ENCODE measurements around the gene PLAC8L1.
"Not testable (repeated sequence)": the region's sequence is repeated elsewhere in the genome, so short reads cannot be mapped to it uniquely, and the experiment has no call there.

Gene PLAC8L1, protein sequence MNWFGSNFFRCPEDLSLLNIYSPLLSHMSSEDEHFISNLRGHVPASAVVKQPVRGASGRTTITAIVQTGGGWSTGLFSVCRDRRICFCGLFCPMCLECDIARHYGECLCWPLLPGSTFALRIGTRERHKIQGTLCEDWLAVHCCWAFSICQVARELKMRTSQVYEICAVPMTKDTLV

DNA sequence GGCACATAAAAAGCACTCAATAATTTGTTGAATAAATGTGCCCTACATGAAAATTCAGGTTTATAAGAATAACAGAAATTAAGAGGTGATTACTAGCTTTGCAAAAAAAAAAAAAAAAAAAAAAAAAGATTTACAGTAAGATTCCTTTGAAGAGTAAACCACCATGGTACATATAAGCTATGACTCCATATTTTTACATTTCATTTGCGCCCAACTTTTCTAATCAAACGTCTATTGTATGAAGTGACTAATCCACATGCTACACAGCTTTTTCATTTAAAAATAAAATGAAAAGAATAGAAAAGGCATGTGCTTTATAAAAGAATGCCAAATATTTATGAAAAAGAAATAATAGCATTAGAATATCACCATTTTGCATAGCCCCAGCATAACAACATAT lies at the start of gene PLAC8L1:
PLAC8L1 (minus strand) TSS at position 101 of the 400 bp plus-strand sequence. CDS start 1,266 bp downstream, outside the sequence.
- no peak for DNase-seq (ENCODE audit: low read depth)

DNA sequence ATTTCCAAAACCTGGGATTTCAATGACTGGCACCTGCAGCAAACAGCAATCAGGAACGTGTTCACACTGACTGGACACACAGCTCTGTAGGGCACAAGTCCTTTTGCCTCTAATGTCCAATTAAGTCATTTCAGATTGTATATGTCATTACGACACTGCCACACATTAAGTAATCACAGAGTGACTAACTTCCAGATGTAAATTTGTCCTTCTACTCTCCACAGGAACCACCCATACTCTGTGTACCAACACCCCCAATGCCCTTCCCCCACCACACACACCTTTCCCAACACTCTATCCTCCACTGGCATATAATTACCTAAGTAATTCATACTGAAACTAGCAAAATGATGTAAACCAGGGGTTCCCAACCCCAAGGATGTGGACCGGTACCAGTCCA lies 46.6 kb upstream of the PLAC8L1 start:
- DNase-seq (ENCODE audit: low read depth): no peak

DNA sequence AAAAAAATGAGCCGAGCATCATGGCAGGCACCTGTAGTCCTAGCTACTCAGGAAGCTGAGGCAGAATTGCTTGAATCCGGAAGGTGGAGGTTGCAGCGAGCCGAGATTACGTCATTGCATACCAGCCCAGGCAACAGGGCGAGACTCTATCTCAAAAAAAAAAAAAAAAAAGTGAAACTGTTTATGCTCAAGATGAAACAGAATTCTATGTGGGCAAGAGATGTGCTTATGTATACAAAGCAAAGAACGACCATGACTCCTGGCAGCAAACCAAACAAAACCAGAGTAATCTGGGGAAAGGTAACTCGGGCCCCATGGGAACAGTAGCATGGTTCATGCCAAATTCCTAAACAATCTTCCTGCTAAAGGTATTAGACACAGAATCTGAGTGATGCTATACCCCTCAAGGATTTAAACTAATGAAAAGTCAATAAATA lies 32.6 kb upstream of the PLAC8L1 start:
- DNase-seq (ENCODE audit: low read depth): peak; percentile 37

DNA sequence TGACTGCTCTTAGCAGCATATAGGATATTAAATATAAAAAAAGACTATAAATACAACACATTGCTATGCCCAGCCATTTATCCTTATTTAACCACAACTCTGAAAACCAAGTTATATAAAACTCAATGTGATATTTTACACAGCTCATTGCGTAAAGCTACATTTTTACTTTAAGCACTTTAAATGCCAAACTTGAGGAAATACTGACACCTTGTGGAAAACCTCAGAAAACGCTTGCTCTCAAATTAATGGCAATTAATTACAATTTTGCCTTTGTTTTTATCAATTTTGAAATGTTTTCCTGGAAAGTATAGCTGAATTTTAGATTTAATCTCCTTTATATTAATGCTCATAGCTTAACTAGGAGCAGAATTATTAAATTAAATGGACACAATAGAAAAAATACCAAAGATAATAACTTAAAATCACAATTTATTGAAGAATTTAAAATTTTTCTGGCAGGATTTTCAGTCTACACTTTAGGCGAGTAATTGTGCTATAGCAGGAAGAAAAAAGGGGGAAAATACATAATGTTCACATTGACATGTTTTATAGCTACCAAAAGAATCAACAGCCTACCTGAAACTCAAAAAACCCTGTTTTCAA lies 25.2 kb upstream of the PLAC8L1 start:
- no peak for DNase-seq (ENCODE audit: low read depth)

DNA sequence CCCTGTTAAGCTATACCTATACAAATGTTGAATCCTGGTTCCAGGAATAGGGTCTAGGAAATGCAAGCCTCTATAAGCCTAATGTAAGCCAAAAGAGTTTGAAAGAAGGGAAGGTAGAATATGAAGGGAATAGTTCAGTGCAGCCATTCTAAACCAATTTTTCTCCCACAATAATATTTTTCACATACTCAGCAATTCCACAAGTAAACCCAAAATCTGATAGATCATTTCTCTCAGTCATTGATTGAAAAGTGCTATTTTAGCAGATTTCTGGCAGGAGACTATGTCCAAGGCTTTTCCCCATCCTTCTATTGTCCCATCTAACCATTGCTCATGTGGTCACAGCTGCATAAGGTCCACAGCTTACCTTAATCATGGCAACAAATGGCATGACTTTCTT lies 20.7 kb upstream of the PLAC8L1 start:
- DNase-seq (ENCODE audit: low read depth): no peak

DNA sequence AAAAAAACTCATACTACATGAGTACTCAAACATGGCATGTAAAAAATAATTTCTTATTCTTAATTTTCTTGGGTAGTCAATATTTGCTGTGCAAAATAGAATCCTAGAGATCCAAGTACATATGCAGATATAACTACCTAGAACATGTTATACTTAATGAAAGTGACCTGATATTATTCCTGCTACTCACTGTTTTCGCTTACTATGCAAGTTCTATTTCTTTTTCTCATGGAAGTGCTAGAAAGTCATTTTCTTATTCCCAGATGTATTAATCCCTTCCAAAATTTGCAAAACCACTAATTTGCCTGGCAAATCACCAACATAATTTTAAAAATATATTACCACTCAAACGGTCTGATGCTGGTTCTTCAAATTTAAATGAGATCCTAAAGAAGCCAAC lies 19.2 kb upstream of the PLAC8L1 start:
- DNase-seq (ENCODE audit: low read depth): no peak

DNA sequence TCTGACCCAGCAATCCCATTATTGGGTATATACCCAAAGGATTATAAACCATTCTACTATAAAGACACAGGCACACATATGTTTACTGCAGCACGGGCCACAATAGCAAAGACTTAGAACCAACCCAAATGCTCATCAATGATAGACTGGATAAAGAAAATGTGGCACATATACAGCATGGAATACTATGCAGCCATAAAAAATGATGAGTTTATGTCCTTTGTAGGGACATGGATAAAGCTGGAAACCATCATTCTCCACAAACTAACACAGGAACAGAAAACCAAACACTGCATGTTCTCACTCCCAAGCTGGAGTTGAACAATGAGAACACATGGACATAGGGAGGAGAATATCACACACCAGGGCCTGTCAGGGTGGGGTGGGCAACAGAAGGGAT lies 16.1 kb upstream of the PLAC8L1 start:
- not testable (repeated sequence) for DNase-seq (ENCODE audit: low read depth)

DNA sequence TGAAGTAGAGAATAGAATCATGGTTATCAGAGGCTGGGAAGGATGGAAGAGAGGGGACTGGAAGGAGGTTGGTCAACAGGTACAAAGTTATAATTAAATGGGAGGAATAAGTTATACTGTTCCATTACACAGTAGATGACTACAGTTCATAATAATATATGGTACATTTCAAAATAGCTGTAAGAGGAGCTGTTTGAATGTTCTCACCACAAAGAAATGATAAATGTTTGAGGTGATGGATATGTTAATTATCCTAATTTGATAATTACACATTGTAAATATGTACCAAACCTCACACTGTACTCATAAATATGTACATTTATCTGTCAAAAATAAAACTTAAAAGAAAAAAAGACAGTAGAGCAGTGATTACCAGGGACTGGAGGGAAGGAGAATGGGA lies 12.9 kb upstream of the PLAC8L1 start:
- DNase-seq (ENCODE audit: low read depth): no peak

DNA sequence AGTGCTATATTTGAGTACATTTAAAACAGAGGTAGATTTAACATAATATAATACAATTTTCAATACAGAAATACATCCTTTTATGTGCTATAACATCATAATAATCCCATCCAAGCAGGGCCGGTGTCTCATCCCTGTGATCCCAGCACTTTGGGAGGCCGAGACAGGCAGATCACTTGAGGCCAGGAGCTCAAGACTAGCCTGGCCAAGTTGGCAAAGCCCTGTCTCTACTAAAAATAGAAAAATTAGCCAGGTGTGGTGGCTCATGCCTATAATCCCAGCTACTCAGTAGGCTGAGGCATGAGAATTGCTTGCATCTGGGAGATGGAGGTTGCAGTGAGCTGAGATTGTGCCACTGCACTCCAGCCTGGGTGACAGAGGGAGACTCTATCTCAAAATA lies 11.8 kb upstream of the PLAC8L1 start:
- not testable (repeated sequence) for DNase-seq (ENCODE audit: low read depth)

DNA sequence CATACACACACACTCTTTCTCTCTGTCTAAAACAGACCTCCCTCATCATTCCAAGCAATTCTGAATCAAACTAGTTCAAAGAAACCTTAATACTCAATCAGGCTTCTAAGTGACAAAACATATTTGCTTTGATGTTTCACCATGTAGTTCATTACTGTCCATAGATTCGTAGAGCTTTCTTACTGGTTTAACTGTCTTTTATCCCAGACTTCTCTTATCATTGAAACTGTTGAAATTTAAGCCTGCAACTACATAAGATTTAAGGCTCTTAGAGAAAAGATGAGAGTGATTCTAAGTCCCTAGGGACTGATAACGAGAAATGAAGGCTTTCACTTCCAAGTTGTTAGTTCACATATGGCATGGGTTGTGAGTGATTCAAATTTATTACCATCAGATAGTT lies 11.0 kb upstream of the PLAC8L1 start:
- DNase-seq (ENCODE audit: low read depth): no peak

DNA sequence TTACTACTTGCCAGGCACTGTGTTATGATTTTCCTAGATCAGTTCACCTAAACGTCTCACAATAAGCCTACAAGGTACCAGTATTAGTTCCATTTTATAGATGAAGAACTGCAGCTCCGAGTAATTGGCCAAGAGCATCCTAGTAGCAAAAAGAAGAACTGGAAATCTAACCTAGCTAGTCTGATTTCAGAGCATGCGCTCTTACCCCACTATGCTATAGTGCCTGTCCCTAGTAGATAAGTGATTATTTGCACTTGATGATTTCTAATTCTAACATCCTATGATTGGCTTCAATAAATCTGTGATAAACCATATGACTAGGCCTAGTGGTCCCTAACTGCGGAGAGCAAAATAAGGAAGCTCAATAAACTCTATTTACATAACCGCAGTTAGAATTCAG lies 7.1 kb upstream of the PLAC8L1 start:
- DNase-seq (ENCODE audit: low read depth): no peak

DNA sequence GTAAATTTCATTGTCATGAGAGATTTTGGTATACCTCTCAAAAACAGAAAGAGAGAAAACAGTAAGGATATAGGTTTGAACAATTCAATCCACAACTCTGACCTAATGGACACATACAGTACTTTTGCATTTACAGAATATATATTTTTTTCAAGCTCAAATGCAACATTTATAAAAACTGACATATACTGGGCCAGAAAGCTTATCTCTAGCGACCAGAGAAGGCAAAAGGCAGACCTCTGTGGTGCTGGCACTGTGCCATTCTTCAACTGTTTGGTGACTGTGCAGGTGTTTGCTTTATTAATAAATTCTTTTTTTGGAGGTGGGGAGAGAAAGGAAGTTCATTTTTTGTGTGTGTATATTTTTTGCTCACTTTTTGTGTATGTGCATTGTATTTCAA lies 6.0 kb upstream of the PLAC8L1 start:
- DNase-seq (ENCODE audit: low read depth): no peak

DNA sequence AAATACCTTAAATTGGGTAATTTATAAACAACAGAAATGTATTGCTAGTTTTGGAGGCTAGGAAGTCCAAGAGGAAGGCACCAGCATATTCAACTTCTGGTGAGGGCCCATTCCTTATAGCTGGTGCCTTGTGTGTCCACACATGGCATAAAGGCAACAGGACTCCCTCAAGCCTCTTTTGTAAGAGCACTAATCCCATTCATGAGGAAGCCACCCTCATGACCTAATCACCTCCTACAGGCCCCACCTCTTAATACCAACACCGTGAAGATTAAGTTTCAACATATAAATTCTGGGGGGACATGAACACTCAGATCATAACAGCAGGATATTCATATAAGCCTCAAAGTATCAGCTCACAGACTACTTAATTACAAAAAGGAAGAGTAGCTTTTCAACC lies 4.0 kb upstream of the PLAC8L1 start:
- DNase-seq (ENCODE audit: low read depth): no peak

DNA sequence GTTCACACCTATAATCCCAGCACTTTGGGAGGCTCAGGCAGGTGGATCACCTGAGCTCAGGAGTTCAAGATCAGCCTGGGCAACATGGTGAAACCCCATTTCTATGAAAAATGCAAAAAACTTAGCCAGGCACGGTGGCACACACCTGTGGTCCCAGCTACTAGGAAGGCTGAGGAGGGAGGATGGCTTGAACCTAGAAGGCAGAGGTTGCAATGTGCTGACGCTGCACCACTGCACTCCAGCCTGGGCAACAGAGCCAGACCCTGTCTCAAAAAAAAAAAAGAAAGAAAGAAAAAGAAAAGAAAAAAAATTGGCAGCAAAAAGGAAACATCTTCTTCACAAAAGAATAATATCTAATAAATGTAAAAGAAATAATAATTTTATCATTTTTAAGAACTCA lies 3.5 kb upstream of the PLAC8L1 start:
- not testable (repeated sequence) for DNase-seq (ENCODE audit: low read depth)

DNA sequence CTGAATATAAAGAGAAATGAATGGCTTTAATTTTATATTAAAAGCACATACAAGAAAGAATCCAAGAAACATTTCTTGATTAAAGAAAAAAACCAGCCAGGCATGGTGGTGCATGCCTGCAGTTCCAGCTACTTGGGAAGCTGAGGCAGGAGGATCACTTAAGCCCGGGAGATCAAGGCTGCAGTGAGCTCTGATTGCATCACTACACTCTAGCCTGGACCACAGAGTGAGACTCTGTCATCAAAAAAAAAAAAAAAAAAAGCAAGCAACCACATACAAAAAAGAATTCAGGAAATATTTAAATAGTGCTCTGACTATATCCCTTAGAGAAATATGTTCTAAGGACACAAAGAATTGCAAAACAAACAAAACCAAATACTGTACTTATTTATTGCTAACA lies 2.5 kb upstream of the PLAC8L1 start:
- DNase-seq (ENCODE audit: low read depth): no peak

DNA sequence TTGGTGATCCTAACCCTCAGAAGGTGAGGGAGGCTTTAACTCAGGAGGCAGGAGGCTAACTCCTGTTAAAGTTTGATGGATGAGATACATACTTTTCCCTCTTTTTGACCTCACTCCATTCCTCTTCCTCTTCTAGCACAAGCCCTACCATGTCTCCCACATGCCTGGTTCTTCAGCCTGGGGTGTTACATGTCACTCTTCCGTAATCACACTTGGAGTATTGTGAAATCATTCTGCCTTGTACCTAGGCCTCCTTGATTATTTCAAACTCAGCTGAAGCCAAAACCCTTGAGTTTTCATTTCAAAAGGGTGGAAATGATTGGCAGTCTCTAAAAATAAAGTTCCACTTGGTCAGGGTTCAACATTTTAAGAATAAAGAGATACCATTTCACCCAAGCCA lies 1.8 kb downstream of the PLAC8L1 start:
- DNase-seq (ENCODE audit: low read depth): no peak

DNA sequence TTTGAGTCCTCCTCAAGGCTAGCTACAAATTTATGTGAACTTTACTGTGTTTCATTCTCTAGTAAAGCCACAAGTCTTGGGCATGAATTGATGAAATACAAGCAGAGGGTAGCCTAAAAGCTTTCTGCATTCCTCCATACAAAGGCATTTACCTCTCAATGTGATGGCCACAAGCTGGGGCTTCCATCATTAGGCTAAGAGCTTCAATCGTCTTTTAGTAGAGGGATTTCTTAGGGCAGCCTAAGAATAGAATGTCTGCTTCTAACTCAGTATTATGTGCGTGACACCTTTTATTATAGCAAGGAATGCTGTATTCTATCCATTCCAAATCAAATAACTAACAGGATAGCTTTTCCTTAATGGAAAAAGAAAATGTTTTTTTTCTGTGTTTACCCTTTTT lies 3.7 kb downstream of the PLAC8L1 start:
- no peak for DNase-seq (ENCODE audit: low read depth)

DNA sequence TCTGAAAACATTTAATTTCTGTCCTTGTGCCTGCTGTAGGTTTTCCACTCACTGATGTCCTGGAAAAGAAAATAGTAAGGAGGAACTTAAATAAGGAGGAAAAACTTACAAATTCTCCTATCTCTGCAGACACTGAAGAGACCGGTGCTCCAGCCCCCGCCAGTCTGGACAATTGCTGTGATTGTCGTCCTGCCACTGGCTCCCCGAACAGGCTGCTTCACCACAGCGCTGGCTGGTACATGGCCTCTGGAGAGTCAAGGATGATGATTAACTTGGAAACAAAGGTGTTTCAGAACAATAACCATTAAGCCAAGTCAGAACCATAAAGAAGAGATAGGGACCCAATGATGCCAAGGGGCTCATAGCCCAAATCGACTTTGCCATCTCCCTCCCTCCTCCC lies 7.3 kb downstream of the PLAC8L1 start:
- no peak for DNase-seq (ENCODE audit: low read depth)

DNA sequence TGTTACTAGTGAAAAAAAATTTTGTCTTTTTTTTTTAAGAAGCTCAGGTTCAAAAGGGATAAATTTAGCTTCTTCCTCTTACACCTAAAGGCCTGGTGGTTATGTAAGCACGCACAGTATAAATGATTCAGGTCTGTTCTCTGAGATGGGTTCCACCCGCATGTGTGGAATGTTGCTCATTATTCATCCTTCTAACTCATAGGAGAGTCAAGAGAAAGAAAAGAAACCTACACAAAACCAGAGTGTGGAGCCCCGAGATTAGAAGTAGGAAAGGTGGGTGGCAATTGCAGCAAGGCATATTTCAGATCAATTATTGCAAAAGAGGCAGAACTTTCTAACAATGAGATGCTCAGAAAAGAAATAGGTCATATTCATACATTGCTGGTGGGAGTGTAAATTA lies 13.5 kb downstream of the PLAC8L1 start:
- DNase-seq (ENCODE audit: low read depth): no peak

DNA sequence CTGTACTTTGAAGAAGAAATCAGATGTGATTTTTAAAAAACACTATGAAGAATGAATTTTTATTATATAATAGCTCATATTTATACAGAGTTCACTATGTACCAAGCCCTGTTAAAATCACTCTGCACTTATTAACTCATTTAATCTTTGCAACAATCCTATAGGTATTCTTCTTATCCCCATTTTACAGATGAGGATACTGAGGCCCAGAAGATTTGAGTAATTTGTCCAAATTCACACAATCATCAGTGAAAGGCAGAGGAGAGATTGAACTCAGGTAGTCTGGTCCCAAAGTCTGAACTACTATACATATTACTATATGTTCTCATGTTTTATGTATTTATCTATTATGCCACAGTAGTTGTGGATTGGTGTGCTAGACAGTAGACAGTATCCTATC lies 16.1 kb downstream of the PLAC8L1 start:
- no peak for DNase-seq (ENCODE audit: low read depth)

DNA sequence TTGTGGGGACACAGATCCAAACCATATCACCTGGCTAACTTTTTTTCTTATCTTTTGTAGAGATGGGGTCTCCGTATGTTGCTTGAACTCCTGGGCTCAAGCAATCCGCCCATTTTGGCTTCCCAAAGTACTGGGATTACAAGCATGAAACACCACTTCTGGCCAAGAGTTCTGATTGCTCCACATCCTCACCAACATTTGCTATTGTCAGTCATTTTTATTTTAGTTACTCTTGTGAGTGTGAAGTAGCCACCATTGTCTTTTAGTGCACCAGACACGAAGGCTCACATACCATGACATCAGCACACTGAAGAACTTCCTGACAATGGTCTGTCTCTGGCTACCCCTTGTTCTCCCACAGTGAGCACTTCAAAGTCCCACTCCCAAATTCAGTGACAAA lies 17.3 kb downstream of the PLAC8L1 start:
- no peak for DNase-seq (ENCODE audit: low read depth)

DNA sequence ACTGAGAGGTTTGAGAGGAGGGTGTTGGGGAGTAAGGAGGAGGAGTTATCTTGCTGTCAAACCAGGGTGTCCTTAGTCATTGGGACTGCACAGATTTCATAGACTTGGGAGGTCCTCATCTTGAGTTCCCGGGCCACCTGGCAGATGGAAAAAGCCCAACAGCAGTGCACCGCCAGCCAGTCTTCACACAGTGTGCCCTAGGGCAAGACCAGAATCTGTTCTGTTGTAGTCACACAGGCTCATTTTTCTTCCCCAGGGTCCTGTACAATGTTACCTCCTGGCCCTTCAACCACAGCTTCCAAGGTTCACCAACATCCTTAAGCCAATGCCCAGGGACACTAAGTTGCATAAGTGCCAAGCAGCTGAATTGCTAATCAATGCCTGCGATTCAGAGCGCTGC lies 21.0 kb downstream of the PLAC8L1 start:
- no peak for DNase-seq (ENCODE audit: low read depth)

DNA sequence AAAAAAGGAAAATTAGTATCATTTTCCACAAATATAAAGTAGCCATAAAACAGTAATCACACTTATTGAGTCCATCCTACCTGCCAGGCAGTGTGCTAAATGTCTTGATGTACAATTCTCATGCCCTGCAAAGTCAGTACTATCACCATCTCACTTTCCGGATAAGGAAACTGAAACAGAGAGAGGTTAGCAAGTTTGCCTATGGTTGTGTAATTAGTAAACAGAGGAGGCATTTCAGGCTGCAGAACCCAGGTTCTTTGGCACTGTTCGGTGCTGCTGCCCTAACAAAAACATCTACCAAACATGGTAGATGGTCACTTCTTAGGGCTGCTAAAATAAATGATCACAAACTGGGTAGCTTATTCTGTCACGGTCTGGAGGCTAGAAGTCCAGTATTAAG lies 22.6 kb downstream of the PLAC8L1 start:
- no peak for DNase-seq (ENCODE audit: low read depth)

DNA sequence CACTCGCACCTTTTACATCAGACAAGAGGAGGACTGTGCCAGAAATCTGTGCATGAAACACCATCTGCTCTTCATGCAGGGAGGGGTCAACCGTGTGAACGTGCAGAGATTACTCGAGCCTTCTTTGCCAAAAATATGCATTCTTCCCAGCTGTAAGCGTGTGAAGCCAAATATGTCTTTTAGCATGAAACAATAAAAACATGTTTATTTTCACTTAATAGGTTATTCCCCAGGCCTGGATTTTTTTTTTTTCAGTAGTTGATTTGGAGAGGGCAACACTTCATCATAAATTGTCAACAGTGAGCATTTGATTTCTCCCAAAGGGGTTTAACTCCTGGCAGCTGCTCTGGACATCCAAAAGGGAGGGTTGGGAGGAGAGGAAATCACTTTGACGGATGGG lies 23.8 kb downstream of the PLAC8L1 start:
- DNase-seq (ENCODE audit: low read depth): no peak
